Osteoblast (primary cell): Measurements from ENCODE around the gene PADI6. TPM values are rescaled to one million over a fixed set of nuclear protein-coding genes. Genes with fewer than 3 reads are reported as not detected.
A peak's percentile ranks its signal among the peaks of the same experiment; 100 is the strongest.

ENCODE experiments used
- DNase-seq: peaks from one replicate; pipeline ENCODE4 v3.0.0; 2011; ENCODE audit warnings: low spot score, mixed read lengths; ENCODE audit not compliant: insufficient read length; ENCODE audit errors: missing footprints
- H2AFZ ChIP-seq: 2 replicates; pipeline ENCODE4 v1.6.0; 2011; ENCODE audit warnings: mild to moderate bottlenecking, low read length
- H3K27ac ChIP-seq: 2 replicates; pipeline ENCODE4 v1.5.1; 2011; ENCODE audit warnings: mild to moderate bottlenecking, low read depth, low read length, moderate library complexity
- H3K27me3 ChIP-seq: 2 replicates; pipeline ENCODE4 v1.6.0; 2012; ENCODE audit warnings: mild to moderate bottlenecking, control low read depth, inconsistent platforms, low read length, moderate library complexity; ENCODE audit not compliant: insufficient read depth
- H3K36me3 ChIP-seq: 2 replicates; pipeline ENCODE4 v1.5.1; 2011; ENCODE audit warnings: mild to moderate bottlenecking, low read length, control low read depth, moderate library complexity; ENCODE audit not compliant: insufficient read depth
- H3K4me1 ChIP-seq: 2 replicates; pipeline ENCODE4 v1.5.1; 2011; ENCODE audit warnings: mild to moderate bottlenecking, low read length, control low read depth, moderate library complexity; ENCODE audit not compliant: insufficient read depth
- H3K4me2 ChIP-seq: 2 replicates; pipeline ENCODE4 v1.6.0; 2011; ENCODE audit warnings: mild to moderate bottlenecking, low read length; ENCODE audit not compliant: insufficient read depth
- H3K4me3 ChIP-seq: fragments of 200-600 bp; sonication (generic); 3 replicates; pipeline ENCODE4 v1.5.1; 2012; ENCODE audit warnings: mild to moderate bottlenecking, low read length, inconsistent platforms; ENCODE audit not compliant: insufficient read depth
- H3K79me2 ChIP-seq: 2 replicates; pipeline ENCODE4 v1.6.0; 2012; ENCODE audit warnings: mild to moderate bottlenecking, low read length, control low read depth, inconsistent platforms; ENCODE audit not compliant: insufficient read depth
- H3K9me3 ChIP-seq: 2 replicates; pipeline ENCODE4 v1.5.1; 2011; ENCODE audit warnings: low read depth, low read length, control low read depth
- H4K20me1 ChIP-seq: 2 replicates; pipeline ENCODE4 v1.6.0; 2012; ENCODE audit warnings: mild to moderate bottlenecking, low read length, control low read depth; ENCODE audit not compliant: insufficient read depth
- total RNA-seq: library from RNA; depleted of rRNA; stranded (reverse); fragments of >200 nt; gene quantifications from 2 replicates; pipeline ENCODE4 v1.2.3, GENCODE V29; 2012
- TF ChIP-seq, protein P1 (sequence below): IDR thresholded peaks from 2 replicates; pipeline ENCODE4 v1.5.1; 2011; ENCODE audit warnings: mild to moderate bottlenecking, low read depth, low read length, moderate library complexity; ENCODE audit errors: extremely low read depth

The PADI6 gene
- total RNA-seq, 1 donor, result not detected

DNA sequence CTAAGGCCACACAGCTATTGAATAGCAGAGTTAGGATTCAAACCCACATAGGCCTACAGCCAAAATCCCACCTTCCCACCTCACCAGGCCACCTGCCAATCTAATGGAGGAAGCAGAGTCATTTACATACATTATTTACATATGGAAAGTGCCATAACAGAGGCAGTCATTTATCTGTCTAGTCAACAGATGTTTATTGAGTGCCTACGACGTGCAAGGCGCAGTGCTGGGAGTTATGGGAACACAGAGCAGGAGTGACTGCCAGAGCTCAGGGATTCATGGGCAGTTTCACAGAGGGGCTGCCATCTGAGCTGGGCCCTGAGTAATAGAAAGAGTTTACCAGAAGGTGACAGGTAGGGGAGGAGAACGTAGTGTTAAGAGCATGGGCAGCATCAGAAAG lies 10.3 kb upstream of the PADI6 start:
- no peak for DNase-seq
- Histone ChIP-seq H3K27me3 (peaks cover 11% of the 10 kb centered on the region), H3K4me2 (no peak overlapping the region), H2AFZ (no peak overlapping the region), H3K79me2 (no peaks in the 10 kb centered on the region), H3K9me3 (no peaks in the 10 kb centered on the region), H3K4me3 (no peak overlapping the region), H3K36me3 (no peaks in the 10 kb centered on the region), H3K4me1 (no peaks in the 10 kb centered on the region), H3K27ac (no peak overlapping the region), H4K20me1 (no peaks in the 10 kb centered on the region)
- TF ChIP-seq, protein P1, sequence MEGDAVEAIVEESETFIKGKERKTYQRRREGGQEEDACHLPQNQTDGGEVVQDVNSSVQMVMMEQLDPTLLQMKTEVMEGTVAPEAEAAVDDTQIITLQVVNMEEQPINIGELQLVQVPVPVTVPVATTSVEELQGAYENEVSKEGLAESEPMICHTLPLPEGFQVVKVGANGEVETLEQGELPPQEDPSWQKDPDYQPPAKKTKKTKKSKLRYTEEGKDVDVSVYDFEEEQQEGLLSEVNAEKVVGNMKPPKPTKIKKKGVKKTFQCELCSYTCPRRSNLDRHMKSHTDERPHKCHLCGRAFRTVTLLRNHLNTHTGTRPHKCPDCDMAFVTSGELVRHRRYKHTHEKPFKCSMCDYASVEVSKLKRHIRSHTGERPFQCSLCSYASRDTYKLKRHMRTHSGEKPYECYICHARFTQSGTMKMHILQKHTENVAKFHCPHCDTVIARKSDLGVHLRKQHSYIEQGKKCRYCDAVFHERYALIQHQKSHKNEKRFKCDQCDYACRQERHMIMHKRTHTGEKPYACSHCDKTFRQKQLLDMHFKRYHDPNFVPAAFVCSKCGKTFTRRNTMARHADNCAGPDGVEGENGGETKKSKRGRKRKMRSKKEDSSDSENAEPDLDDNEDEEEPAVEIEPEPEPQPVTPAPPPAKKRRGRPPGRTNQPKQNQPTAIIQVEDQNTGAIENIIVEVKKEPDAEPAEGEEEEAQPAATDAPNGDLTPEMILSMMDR, result no peak

DNA sequence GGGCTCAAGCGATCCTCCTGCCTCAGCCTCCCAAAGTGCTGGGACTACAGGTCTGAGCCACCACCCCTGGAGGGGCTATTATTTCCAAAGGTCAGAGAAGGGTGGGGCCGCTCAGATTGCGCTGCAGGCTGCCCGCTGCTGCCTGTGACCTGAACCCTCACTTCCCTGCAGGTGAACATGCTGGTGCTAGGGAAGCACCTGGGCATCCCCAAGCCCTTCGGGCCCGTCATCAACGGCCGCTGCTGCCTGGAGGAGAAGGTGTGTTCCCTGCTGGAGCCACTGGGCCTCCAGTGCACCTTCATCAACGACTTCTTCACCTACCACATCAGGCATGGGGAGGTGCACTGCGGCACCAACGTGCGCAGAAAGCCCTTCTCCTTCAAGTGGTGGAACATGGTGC lies 8.6 kb upstream of the PADI6 start:
- Histone ChIP-seq H3K27ac (no peak overlapping the region), H3K4me2 (no peak overlapping the region), H3K27me3 (peaks cover 22% of the 10 kb centered on the region), H3K4me3 (no peak overlapping the region), H2AFZ (no peak overlapping the region), H3K36me3 (no peaks in the 10 kb centered on the region), H3K79me2 (no peaks in the 10 kb centered on the region), H3K9me3 (no peaks in the 10 kb centered on the region), H4K20me1 (no peaks in the 10 kb centered on the region), H3K4me1 (no peaks in the 10 kb centered on the region)
- DNase-seq, result no peak
- TF ChIP-seq, protein P1, result no peak

DNA sequence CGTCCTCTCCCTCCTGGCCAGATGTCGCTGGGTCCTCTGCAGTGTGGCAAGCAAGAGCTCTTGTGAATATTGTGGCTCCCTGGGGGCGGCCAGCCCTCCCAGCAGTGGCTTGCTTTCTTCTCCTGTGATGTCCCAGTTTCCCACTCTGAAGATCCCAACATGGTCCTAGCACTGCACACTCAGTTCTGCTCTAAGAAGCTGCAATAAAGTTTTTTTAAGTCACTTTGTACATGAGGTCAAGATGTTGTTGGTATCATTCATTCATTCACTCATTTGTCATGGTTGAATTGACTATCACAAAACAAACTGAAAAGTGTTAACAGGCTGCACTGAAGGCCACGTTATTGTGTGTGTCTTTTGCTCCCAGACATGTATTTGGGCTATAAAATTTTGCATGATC lies 8.2 kb upstream of the PADI6 start:
- Histone ChIP-seq H3K9me3 (no peaks in the 10 kb centered on the region), H4K20me1 (no peaks in the 10 kb centered on the region), H3K36me3 (no peaks in the 10 kb centered on the region), H3K27me3 (peaks cover 22% of the 10 kb centered on the region), H3K4me2 (no peak overlapping the region), H3K79me2 (no peaks in the 10 kb centered on the region), H2AFZ (no peak overlapping the region), H3K27ac (no peak overlapping the region), H3K4me1 (no peaks in the 10 kb centered on the region), H3K4me3 (no peak overlapping the region)
- peak; percentile 62 for DNase-seq
- TF ChIP-seq, protein P1, result no peak

DNA sequence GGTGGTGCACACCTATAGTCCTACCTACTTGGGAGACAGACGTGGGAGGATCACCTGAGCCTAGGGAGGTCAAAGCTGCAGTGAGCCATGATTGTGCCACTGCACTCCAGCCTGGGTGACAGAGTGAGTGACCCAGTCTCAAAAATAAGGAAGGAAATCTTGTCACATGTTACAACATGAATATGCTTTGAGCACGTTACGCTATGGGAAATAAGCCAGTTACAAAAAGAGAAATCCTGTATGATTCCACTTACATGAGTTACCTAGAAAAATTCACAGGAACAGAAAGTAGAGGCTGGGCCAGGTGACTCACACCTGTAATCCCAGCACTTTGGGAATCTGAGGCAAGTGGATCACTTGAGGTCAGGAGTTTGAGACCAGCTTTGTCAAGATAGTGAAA lies 6.7 kb upstream of the PADI6 start:
- Histone ChIP-seq H3K4me2 (no peak overlapping the region), H3K79me2 (no peaks in the 10 kb centered on the region), H3K36me3 (no peaks in the 10 kb centered on the region), H3K27ac (no peak overlapping the region), H3K4me3 (no peak overlapping the region), H3K9me3 (no peaks in the 10 kb centered on the region), H4K20me1 (no peaks in the 10 kb centered on the region), H3K4me1 (no peaks in the 10 kb centered on the region), H3K27me3 (peaks cover 22% of the 10 kb centered on the region), H2AFZ (no peak overlapping the region)
- TF ChIP-seq, protein P1, result no peak
- no peak for DNase-seq
